Inferior parietal cortex (tissue), 1 donor: ENCODE data around the gene CTSZ.

Experiments
- DNase-seq: peaks from one replicate; pipeline ENCODE4 v3.0.0-alpha.2; 2016; ENCODE audit errors: extremely low spot score

CTSZ gene

GRCh38 chr20:59031564-59032022 lies 24.5 kb upstream of the CTSZ start:
- DNase-seq: no peak

- no peak for DNase-seq
These were observed 24.0 kb upstream of the CTSZ start for GRCh38 chr20:59030911-59031563.

GRCh38 chr20:59028812-59029211 lies 21.8 kb upstream of the CTSZ start:
- no peak for DNase-seq

- DNase-seq: no peak
These were observed 20.8 kb upstream of the CTSZ start for GRCh38 chr20:59027741-59028320.

- no peak for DNase-seq
These were observed 20.1 kb upstream of the CTSZ start for GRCh38 chr20:59026904-59027740.

GRCh38 chr20:59025511-59025910 lies 18.5 kb upstream of the CTSZ start:
- no peak for DNase-seq

- DNase-seq: no peak
These were observed 18.0 kb upstream of the CTSZ start for GRCh38 chr20:59025086-59025485.

GRCh38 chr20:59024111-59024530 lies 17.1 kb upstream of the CTSZ start:
- DNase-seq: no peak

- no peak for DNase-seq
These were observed 16.6 kb upstream of the CTSZ start for GRCh38 chr20:59023616-59024015.

GRCh38 chr20:59022754-59023153 lies 15.7 kb upstream of the CTSZ start:
- no peak for DNase-seq

GRCh38 chr20:59020938-59021551 lies 14.0 kb upstream of the CTSZ start:
- no peak for DNase-seq

- no peak for DNase-seq
These were observed 12.2 kb upstream of the CTSZ start, which contains the start of gene TUBB1 for GRCh38 chr20:59019217-59019616. Gene TUBB1 (plus strand): TSS chr20:59019429. CDS start chr20:59019523, 94 bp downstream.

- DNase-seq: no peak
These were observed 11.8 kb upstream of the CTSZ start for GRCh38 chr20:59018817-59019216.

GRCh38 chr20:59017493-59018231 lies 10.6 kb upstream of the CTSZ start:
- DNase-seq: no peak

- no peak for DNase-seq
These were observed 9.9 kb upstream of the CTSZ start for GRCh38 chr20:59016795-59017492.

- no peak for DNase-seq
These were observed 9.0 kb upstream of the CTSZ start for GRCh38 chr20:59015812-59016711.

- DNase-seq: no peak
These were observed 8.4 kb upstream of the CTSZ start for GRCh38 chr20:59015411-59015810.

GRCh38 chr20:59014680-59015389 lies 7.8 kb upstream of the CTSZ start:
- DNase-seq: no peak

- no peak for DNase-seq
These were observed 7.0 kb upstream of the CTSZ start for GRCh38 chr20:59013959-59014608.
